Skeletal muscle tissue (tissue), 4 donors: Measurements from ENCODE around the gene FAF1. TPM values are rescaled to one million over a fixed set of nuclear protein-coding genes. Genes with fewer than 3 reads are reported as not detected.

Experiments used
- H3K27ac ChIP-seq: one replicate; pipeline ENCODE4 v1.7.0; 2013; ENCODE audit warnings: mild to moderate bottlenecking, low read depth, low read length, inconsistent platforms
- H3K27me3 ChIP-seq, 3 donors: one replicate each; pipeline ENCODE4 v1.7.0; 2013; ENCODE audit warnings: low read length in 3 of 3; ENCODE audit not compliant: control insufficient read depth in 3 of 3, insufficient read depth in 3 of 3
- H3K36me3 ChIP-seq, 3 donors: one replicate each; pipeline ENCODE4 v1.7.0; 2013; ENCODE audit warnings: low read length in 3 of 3; ENCODE audit not compliant: control insufficient read depth in 3 of 3, insufficient read depth in 3 of 3
- H3K4me1 ChIP-seq, 3 donors: one replicate each; pipeline ENCODE4 v1.7.0; 2013; ENCODE audit warnings: low read length in 3 of 3, mild to moderate bottlenecking in 3 of 3; ENCODE audit not compliant: control insufficient read depth in 3 of 3, insufficient read depth in 3 of 3
- H3K4me3 ChIP-seq, 3 donors: one replicate each; pipeline ENCODE4 v1.7.0; 2013; ENCODE audit warnings: low read length in 3 of 3
- H3K9ac ChIP-seq, 3 donors: one replicate each; pipeline ENCODE4 v1.7.0; 2013; ENCODE audit warnings: low read length in 3 of 3, mild to moderate bottlenecking in 3 of 3, moderate library complexity in 2 of 3, low read depth in 1 of 3
- H3K9me3 ChIP-seq, 3 donors: one replicate each; pipeline ENCODE4 v1.7.0; 2013; ENCODE audit warnings: low read length in 3 of 3; ENCODE audit not compliant: control insufficient read depth in 3 of 3
- total RNA-seq: library from RNA; depleted of rRNA; stranded (reverse); fragments of >200 nt; gene quantifications from one replicate; pipeline ENCODE4 v1.2.3, GENCODE V29; 2014
- donor health status: Osteomylitis.

The FAF1 gene
- total RNA-seq, 1 donor from 2014 or later: 41.2 TPM

DNA sequence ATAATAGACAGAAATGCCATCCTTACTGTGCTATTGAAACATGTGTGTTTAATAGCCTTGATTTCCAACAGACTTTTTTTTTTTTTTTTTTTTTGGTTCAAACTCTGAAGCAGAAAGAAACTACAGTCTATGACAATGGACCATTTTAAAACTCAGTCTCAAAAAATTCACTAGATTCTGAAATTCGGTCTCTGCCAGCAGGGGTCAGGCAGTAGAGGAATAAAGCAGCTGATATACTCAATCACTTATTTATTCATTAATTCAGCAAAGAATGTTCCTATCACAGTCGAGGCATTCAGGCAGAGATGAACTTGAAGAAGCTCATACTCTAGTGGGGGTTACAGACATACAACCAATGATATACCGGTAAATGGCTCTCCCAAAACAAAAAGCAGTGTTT lies 275.9 kb downstream of the FAF1 start:
- no peak overlapping the region for H3K27ac ChIP-seq
- H3K4me3 ChIP-seq: no peak overlapping the region
- peaks cover 0 to 2% (median 0%) of the 10 kb centered on the region in 3 donors for H3K36me3 ChIP-seq
- H3K4me1 ChIP-seq: no peaks in the 10 kb centered on the region
- no peak overlapping the region for H3K9ac ChIP-seq
- no peaks in the 10 kb centered on the region for H3K9me3 ChIP-seq
- H3K27me3 ChIP-seq: no peaks in the 10 kb centered on the region

- no peaks in the 10 kb centered on the region for H3K9me3 ChIP-seq
- no peaks in the 10 kb centered on the region for H3K27me3 ChIP-seq
- no peak overlapping the region for H3K9ac ChIP-seq
- H3K4me1 ChIP-seq: no peaks in the 10 kb centered on the region
- no peak overlapping the region for H3K4me3 ChIP-seq
- H3K36me3 ChIP-seq: peaks cover 0 to 2% (median 0%) of the 10 kb centered on the region in 3 donors
- no peak overlapping the region for H3K27ac ChIP-seq
These were observed 278.1 kb downstream of the FAF1 start for GRCh38 chr1:50681931-50682330.

DNA sequence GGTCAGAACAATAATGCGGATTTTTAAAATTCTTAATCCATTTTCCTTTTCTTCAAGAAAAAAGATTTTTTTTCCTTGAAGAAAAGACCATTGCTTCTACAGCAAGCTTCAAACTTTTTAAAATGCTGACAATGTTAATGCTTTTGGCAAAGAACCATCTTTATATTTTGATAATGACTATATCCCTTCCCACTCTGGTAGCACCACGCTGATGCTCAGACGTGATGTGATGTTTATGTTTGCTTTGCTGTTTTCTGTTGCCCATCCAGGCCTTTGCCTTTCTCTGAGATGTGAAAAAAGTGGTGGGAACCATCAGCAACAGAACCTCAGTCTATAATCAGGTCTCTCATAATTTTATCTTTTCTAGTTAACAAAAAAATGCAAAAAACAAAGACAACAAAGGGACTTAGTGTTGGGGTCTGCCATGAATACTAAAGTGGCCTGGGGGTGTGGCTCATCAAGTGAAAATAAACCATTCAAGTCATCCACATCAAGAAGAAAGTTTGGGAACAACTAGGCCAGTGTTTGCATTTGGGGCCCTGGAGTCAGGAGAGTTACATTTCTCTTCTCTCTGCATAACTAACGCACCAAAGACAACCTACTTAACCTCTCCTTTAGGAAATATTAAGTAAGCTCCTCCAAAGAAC lies 292.2 kb downstream of the FAF1 start:
- no peak overlapping the region for H3K4me3 ChIP-seq
- H3K27ac ChIP-seq: no peak overlapping the region
- no peak overlapping the region for H3K9ac ChIP-seq
- no peaks in the 10 kb centered on the region for H3K27me3 ChIP-seq
- H3K4me1 ChIP-seq: no peaks in the 10 kb centered on the region
- H3K36me3 ChIP-seq: no peaks in the 10 kb centered on the region
- no peaks in the 10 kb centered on the region for H3K9me3 ChIP-seq

- no peak overlapping the region for H3K9ac ChIP-seq
- no peak overlapping the region for H3K27ac ChIP-seq
- H3K9me3 ChIP-seq: no peaks in the 10 kb centered on the region
- H3K27me3 ChIP-seq: no peaks in the 10 kb centered on the region
- no peak overlapping the region for H3K4me3 ChIP-seq
- no peaks in the 10 kb centered on the region for H3K4me1 ChIP-seq
- no peaks in the 10 kb centered on the region for H3K36me3 ChIP-seq
These were observed 292.8 kb downstream of the FAF1 start for GRCh38 chr1:50667272-50667671.

GRCh38 chr1:50666849-50667248 lies 293.2 kb downstream of the FAF1 start:
- Histone ChIP-seq H3K27ac (no peak overlapping the region), H3K9ac (no peak overlapping the region)

DNA sequence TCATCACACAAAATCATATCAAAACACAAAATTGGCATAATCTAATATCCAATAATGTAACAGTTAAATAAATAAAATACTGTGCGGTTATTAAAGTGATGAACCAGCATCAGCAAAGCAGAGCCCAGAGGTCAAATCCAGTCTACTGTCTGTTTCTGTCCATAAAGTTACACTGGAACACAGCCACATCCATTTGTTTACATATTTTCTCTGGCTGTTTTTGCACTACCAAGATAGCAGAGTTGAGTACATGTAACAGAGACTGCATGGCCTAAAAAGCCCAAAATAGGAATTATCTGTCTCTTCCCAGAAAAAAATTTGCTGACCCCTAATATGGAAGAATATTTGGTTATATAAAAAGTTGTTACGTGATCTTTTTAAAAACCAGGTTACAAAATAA lies 294.7 kb downstream of the FAF1 start:
- H3K36me3 ChIP-seq: no peaks in the 10 kb centered on the region

More at GRCh38 chr1:50666849-50667248, 293.2 kb downstream of the FAF1 start:
- Histone ChIP-seq H3K9me3 (no peaks in the 10 kb centered on the region), H3K4me3 (no peak overlapping the region), H3K27me3 (no peaks in the 10 kb centered on the region), H3K36me3 (no peaks in the 10 kb centered on the region), H3K4me1 (no peaks in the 10 kb centered on the region)

DNA sequence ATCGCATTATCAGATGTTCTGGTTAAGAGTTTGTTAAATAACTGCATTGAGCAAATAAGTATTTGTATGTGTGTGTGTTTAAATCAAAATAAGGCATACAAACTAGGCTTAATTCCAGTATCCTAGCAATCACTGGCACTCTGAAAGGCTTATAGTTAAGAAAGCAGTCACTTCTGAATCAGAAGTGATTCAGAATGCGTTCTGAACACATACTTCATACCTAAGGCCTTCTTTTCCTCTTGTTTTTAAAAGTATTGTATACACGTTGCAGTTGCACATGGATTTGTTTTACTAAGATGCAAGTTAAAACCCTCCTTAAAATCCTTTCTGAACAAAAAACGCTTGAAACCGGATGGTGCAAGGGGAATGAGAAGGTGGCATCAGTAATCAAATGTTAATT lies 298.4 kb downstream of the FAF1 start:
- no peaks in the 10 kb centered on the region for H3K4me1 ChIP-seq
- H3K27ac ChIP-seq: no peak overlapping the region
- no peaks in the 10 kb centered on the region for H3K27me3 ChIP-seq
- no peaks in the 10 kb centered on the region for H3K9me3 ChIP-seq
- no peak overlapping the region for H3K4me3 ChIP-seq
- H3K36me3 ChIP-seq: no peaks in the 10 kb centered on the region
- no peak overlapping the region for H3K9ac ChIP-seq

More for the DNA sequence above, 294.7 kb downstream of the FAF1 start:
- no peaks in the 10 kb centered on the region for H3K9me3 ChIP-seq
- H3K27ac ChIP-seq: no peak overlapping the region
- H3K9ac ChIP-seq: no peak overlapping the region
- no peak overlapping the region for H3K4me3 ChIP-seq
- no peaks in the 10 kb centered on the region for H3K4me1 ChIP-seq
- H3K27me3 ChIP-seq: no peaks in the 10 kb centered on the region

DNA sequence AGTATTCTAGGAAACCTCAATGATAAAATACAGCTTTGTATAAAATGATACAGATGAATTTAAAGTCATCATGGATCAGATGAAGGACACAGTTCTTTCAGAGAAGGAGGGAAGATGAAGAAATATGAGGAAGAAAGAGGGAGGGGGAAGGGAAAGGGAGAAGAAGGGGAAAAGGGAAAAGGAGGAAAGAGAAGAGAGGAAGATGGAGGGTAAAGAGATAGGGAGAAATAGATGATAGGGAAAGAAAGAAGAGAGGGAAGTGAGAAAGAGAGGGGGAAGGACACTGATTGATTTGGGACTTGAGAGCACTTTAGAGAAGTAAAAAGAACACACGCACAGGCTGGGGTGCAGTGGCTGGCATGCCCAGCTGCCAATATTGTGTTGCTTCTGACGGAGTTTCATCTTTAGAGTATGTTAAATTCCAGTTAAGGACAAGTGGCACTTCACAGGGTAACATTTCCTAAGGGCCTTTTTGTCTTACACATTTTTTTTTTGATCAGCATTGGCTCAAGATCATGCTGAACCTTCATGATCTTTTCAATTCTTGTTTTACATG lies 300.9 kb downstream of the FAF1 start:
- no peaks in the 10 kb centered on the region for H3K27me3 ChIP-seq
- H3K27ac ChIP-seq: no peak overlapping the region
- no peak overlapping the region for H3K4me3 ChIP-seq
- H3K36me3 ChIP-seq: no peaks in the 10 kb centered on the region
- H3K9me3 ChIP-seq: no peaks in the 10 kb centered on the region
- H3K4me1 ChIP-seq: no peaks in the 10 kb centered on the region
- no peak overlapping the region for H3K9ac ChIP-seq

DNA sequence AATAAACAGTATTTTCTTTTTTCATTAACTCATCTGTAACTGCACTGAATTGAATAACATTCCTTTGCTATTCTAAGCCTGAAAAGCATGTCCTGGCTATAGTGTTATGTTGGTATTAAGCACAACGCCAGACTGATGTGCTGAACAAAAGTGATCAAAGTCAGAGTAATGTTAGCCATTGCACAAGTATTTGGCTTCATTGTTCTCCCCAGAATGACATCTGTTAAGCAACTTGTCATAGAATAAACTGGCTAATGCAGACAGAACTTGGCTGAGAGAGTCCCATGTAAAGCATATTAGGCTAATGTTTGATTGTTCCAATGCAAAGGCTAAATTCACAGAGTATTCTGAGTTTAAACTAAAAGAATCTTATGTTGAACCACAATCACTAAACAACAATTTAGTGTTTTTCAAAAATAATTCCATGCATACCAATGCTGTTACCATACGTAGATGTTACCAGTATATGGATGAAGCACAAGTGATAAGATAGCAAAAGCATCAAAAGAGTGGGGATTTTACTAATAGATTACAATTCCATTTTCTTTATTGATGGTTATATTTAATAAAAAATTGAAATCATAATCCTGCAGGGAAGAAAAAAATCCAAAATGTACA lies 301.5 kb downstream of the FAF1 start:
- H3K27me3 ChIP-seq: no peaks in the 10 kb centered on the region
- H3K4me1 ChIP-seq: no peaks in the 10 kb centered on the region
- no peaks in the 10 kb centered on the region for H3K36me3 ChIP-seq
- no peak overlapping the region for H3K27ac ChIP-seq
- no peak overlapping the region for H3K4me3 ChIP-seq
- no peaks in the 10 kb centered on the region for H3K9me3 ChIP-seq
- H3K9ac ChIP-seq: no peak overlapping the region

- H3K4me3 ChIP-seq: no peak overlapping the region
- H3K27ac ChIP-seq: no peak overlapping the region
- H3K9me3 ChIP-seq: no peaks in the 10 kb centered on the region
- H3K36me3 ChIP-seq: no peaks in the 10 kb centered on the region
- no peaks in the 10 kb centered on the region for H3K4me1 ChIP-seq
- no peaks in the 10 kb centered on the region for H3K27me3 ChIP-seq
- H3K9ac ChIP-seq: no peak overlapping the region
These were observed 303.1 kb downstream of the FAF1 start for GRCh38 chr1:50656931-50657330.
